NK-92 (cell line): Measurements from ENCODE around the gene ALX1.

Source experiments
- DNase-seq: peaks from one replicate; lab custom pipeline; 2025; ENCODE audit not compliant: unreplicated experiment; lab: John Stamatoyannopoulos, UW

The ALX1 gene

DNA sequence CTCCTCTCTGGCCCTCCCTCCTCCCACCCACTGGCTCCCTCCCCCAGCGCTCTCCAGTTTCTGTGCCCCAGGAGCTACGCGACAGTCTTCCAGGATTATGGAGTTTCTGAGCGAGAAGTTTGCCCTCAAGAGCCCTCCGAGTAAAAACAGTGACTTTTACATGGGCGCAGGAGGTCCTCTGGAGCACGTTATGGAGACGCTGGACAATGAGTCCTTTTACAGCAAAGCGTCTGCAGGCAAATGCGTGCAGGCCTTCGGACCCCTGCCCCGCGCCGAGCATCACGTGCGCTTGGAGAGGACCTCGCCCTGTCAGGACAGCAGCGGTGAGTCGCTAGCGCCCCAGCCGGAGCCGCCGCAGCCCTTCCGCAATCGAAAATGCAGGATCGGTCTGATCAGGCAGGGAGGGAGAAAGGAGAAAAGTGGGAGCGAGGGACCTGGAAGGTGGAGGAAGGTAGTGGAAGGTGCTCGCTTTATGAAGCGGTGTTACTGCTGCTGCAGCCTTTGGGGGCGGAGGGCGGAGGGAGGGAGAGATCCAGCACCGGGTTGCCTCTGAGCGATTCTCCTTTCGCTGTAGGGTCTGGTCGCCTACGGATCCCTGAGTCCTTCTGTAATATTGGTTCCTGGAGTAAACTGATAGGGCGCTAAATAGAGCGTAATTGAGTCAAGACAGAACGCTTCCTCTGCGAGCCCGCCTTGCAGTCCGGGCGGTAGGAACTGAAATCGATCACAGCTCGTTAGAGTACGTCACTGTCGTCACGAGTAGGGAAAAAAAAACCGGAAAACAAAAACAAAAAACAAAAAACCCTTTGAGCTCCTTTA is at the start of gene ALX1:
Gene ALX1 (plus strand): TSS at position 56 of the 819 bp plus-strand sequence. CDS start 42 bp downstream, at position 98.
- no peak for DNase-seq

DNA sequence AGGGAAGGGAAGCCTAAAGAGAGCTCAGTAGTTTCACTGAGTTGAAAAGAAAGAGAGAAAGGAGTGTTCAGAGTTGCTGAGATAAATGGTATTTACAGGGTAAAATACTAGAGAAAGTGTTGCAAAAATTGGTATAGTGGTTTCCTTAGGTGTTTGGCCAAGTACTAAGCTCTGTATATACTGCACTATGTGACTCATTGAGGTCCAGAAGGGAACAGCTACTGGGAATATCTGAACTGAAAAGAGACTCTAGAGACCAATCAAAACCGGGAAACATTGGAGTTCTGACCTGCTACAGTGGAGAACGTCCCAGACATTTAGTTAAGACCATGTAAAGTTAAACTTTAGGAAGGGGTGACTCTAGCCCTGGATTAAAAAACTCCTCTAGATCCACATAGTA is 42.7 kb upstream of the ALX1 start:
- DNase-seq: no peak

- DNase-seq: no peak
Observed at GRCh38 chr12:85244561-85244960, 35.5 kb upstream of the ALX1 start.

GRCh38 chr12:85253853-85254252 is 26.2 kb upstream of the ALX1 start:
- no peak for DNase-seq

GRCh38 chr12:85257671-85258070 is 22.3 kb upstream of the ALX1 start:
- no peak for DNase-seq

DNA sequence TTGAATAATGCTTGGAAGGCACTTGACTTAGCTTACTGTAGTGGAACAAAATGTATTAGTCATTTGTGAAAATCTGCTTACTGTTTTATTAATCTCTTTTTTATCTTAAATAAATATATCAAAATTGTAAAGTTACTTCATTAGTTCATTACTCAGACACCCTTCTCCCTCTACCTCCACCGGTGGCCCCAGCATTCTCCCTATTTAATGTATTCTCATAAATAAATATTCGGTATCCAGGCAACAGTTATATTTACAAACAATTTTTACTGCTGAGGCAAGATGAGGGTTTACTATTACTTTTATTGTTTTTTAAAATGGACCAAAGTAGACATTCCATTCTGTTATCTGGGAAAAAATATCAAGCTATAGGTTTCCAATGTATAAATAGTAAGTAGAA is 19.6 kb upstream of the ALX1 start:
- DNase-seq: no peak

DNA sequence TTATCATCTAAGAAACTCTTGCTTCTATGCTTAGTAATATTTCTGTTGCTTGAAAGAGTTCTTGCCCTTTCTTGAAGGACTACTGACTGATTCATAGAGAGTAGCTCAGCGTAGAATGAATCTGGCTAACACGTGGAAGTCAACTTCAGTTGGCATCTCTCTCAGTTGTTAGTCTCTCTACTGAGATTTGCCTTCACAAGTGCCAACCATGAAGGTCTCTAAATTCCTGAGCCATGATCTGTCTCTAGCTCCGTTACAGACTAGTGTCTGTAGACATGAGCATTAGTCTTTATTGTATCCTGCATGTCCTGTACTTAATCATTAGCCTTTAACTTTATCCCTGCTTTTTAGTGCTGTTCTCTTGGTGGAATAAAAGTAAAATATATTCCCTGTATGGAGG is 19.1 kb upstream of the ALX1 start:
- DNase-seq: no peak

GRCh38 chr12:85266356-85266755 is 13.7 kb upstream of the ALX1 start:
- no peak for DNase-seq

- DNase-seq: no peak
Observed at GRCh38 chr12:85273381-85274314, 6.4 kb upstream of the ALX1 start.

GRCh38 chr12:85274315-85274651 is 5.7 kb upstream of the ALX1 start:
- DNase-seq: no peak

DNA sequence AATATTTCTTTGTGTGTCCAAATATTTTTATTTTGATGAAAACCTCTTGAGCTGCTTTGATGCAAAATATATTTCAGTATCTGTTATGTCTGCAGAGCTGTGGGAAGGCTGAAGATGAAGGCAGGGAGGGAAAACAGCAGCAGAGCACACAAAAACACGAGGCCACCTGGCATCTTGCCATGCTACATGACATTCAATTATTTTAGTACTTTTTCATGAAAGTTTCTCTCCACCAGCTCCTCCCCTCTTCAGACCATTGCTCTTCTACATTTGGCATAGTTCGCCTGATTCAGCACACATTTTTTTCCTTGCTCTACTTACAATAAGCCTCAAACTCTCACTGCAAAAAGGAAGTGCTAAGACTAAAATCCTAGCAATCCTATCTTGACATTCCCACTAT is 4.6 kb upstream of the ALX1 start:
- DNase-seq: no peak

GRCh38 chr12:85277191-85277590 is 2.8 kb upstream of the ALX1 start:
- no peak for DNase-seq

GRCh38 chr12:85277900-85278597 is 2.0 kb upstream of the ALX1 start:
- no peak for DNase-seq

DNA sequence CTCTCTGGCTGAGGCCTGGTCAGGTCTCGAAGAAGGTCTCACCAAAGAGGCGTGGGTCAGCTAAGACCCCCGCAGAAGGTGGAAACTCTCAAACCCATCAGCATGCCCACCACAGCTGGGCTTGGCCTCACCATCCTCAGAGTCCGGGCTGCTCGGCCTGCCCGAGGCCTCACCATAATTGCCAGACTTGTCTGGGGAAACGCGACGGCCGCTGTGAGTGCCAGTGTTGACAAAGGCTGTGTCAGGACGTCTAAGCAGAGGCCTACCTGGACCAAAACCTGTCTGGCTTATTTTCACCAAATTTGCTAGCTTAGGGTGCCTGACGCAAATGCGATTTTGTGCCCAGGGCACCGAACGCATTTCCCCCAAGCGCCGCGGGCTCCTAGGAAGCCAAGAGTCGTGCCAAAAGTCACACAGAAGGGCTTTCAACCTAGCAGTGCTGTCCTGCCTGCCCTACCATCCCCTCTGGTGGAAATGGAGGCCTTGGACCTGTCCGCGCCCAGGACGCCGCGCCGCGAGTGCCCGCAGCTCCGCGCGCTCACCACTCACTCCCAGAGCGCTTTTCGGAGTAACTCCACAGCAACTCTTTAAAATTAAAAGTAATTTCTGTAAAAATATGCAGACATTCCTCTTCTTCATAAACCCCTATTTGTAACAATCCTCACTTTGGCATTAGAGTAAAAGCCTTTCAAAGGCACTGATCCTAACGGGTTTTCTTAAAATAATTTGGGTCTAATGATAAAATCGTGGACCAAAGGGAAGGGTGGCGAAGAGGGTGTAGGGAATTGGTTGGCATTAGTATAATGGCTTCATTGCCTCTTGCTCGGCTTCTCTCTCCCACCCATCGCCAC is 1.2 kb upstream of the ALX1 start:
- no peak for DNase-seq

DNA sequence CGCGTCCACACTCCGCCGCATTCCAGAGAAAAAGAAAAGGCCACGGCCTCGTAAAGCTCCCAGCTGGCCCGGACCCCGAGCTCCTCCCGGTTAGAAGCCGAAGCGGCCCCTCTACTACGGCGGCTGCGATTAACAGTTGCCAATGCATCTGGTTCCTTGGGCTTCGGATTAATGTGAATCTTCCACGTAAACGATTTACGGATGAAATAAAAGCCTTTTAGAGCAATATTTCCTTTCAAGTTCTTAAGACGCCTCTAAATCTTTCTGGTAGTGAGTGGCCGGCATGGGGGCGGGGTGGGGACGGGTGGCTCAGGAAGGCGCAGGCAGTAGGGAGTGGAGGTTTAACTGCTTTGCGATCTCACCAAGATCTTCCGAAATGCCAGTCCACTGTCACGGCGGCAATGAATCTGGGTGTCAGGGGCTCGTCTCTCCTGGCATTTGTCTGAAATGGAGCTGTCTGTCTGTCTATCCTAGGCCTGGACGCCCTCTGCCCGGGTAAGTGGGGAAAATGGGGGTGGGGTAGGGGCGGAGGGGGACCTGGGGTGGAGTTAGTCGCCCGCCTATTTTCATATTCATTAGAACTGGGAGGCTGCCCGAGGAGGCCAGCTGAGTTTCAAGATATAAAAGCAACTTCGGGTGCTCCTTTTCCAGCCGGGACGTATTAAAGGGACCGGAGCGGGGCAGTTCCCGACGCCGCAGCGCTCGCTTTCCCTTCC is 413 bp upstream of the ALX1 start:
- DNase-seq: no peak

GRCh38 chr12:85280984-85281630 is 1.1 kb downstream of the ALX1 start:
- no peak for DNase-seq

DNA sequence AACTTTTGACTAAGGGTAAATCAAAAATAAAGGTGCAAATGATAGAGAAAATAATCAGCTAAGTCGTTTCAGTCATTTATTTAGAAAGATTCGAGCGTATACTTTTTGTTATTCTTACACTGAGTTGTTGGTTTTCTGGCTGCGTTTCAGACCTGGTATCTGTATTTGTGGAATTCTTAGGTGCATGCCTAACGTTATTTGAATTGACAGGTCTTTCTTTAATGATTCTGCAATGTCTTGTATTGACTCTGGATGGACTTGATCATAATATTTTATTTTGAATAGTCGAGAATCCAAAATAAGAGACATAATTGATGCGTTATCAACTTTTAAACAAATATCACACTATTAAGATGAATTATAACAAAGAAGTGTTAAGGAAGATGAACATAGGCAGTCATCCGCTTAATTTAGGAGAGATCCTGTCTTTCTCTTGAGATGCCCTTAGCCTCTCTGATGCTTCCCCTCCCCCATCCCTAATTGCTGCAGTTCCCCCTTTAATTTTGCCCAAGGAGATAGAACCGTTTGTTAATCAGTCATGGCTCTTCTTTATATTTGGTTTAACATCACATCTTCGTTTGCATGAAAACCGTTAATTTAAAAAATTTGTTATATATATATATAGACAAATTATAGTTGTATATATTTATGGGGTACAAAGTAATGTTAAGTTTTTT is 1.8 kb downstream of the ALX1 start:
- no peak for DNase-seq

DNA sequence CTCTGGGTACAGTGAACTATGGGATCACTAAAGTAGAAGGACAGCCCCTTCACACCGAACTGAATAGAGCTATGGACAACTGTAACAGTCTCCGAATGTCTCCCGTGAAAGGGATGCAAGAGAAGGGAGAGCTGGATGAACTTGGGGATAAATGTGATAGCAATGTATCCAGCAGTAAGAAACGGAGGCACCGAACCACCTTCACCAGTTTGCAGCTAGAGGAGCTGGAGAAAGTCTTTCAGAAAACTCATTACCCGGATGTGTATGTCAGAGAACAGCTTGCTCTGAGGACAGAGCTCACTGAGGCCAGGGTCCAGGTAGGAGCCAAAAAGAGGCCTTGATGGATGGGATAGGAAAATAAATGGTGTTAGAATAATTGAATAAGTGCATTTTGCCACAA is 3.5 kb downstream of the ALX1 start:
- no peak for DNase-seq

DNA sequence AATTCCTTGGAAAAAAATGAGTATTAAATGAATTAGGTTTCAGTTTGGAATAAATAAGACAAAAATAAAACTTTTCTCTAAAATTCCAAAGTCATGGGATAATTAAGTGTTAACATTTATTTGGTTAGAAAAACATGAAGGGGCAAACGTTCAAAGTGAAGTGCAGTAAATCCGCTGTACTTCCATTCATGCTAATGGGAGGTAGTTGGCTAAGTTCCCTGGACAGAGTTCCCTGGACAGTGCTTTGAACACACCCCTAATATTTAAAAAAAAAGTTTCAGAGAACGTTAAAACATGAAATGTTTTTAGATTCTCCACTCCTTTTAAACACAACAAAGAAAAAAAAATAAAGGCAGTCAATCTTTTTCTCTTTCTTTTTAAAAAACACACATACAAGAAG is 16.3 kb downstream of the ALX1 start:
- no peak for DNase-seq
